Spleen (tissue), 7 donors: ENCODE results near the gene PARD3B.

ENCODE experiments used
- POLR2A ChIP-seq, 3 donors: fragments of 450-650 bp; IDR thresholded peaks; one replicate each; pipeline ENCODE4 v1.5.1; 2017; ENCODE audit warnings: antibody characterized with exemption in 3 of 3, mild to moderate bottlenecking in 1 of 3
- TF ChIP-seq, protein P1 (sequence below), 11 experiments: fragments of 200-600 bp in 7 of 11; fragments of 450-650 bp in 4 of 11; sonication (generic) in 4 of 11; IDR thresholded peaks in 8 of 11; conservative IDR thresholded peaks in 3 of 11; 1 replicate in 7 of 11; 2 replicates in 4 of 11; pipeline versions ENCODE4 v1.4.0 to v1.8.0; 2016 to 2021; ENCODE audit warnings: antibody characterized with exemption in 11 of 11, inconsistent platforms in 4 of 11, mild to moderate bottlenecking in 1 of 11
- donor health status: DM: no; HTN: no; CAD: no; lungs with moderate emphysema.
- donor health status: DM: no; HTN: no; CAD: no.
- donor health status: DM: no; HTN: no; CAD: no.

GRCh38 chr2:204853905-204854304 lies 308.6 kb downstream of the PARD3B start:
- no peak for TF ChIP-seq POLR2A (IDR thresholded peaks at IDR 0.05)
- TF ChIP-seq, protein P1, sequence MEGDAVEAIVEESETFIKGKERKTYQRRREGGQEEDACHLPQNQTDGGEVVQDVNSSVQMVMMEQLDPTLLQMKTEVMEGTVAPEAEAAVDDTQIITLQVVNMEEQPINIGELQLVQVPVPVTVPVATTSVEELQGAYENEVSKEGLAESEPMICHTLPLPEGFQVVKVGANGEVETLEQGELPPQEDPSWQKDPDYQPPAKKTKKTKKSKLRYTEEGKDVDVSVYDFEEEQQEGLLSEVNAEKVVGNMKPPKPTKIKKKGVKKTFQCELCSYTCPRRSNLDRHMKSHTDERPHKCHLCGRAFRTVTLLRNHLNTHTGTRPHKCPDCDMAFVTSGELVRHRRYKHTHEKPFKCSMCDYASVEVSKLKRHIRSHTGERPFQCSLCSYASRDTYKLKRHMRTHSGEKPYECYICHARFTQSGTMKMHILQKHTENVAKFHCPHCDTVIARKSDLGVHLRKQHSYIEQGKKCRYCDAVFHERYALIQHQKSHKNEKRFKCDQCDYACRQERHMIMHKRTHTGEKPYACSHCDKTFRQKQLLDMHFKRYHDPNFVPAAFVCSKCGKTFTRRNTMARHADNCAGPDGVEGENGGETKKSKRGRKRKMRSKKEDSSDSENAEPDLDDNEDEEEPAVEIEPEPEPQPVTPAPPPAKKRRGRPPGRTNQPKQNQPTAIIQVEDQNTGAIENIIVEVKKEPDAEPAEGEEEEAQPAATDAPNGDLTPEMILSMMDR (IDR thresholded peaks at IDR 0.05 in 8 of 11, conservative IDR thresholded peaks at IDR 0.05 in 3 of 11) = no peak
